HG03521 (cell line): ENCODE measurements around the gene ANKRD36.
"Not testable (repeated sequence)": the region's sequence is repeated elsewhere in the genome, so short reads cannot be mapped to it uniquely, and the experiment has no call there.

Experiments
- ATAC-seq: cut with Tn5 transposase; IDR thresholded peaks from one replicate; pipeline ENCODE4 v1.9.1; 2021; ENCODE audit warnings: mild to moderate bottlenecking, moderate library complexity; ENCODE audit not compliant: unreplicated experiment

ANKRD36 gene

GRCh38 chr2:97268075-97268591 is 155.2 kb downstream of the ANKRD36 start:
- ATAC-seq: not testable (repeated sequence)

GRCh38 chr2:97276232-97276798 is 163.4 kb downstream of the ANKRD36 start:
- not testable (repeated sequence) for ATAC-seq

DNA sequence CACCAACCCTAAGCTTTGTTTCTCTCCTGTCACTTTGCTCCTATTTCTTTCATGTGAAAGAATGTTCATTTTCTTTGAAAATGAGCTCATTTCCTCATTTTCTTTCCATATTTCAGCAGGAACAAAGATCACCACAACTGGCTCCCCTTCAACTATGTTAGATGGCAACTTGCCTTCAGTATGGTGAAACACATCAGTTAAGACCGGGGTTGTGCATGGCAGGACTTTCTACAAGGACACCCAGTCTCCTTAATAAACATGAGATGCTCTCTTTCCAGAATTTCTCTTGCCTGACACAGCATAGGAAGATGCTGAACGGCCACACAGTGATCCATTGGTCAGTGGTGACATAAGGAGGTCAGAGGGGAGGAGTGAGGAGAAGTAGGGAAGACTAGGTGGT is 172.2 kb downstream of the ANKRD36 start:
- not testable (repeated sequence) for ATAC-seq

DNA sequence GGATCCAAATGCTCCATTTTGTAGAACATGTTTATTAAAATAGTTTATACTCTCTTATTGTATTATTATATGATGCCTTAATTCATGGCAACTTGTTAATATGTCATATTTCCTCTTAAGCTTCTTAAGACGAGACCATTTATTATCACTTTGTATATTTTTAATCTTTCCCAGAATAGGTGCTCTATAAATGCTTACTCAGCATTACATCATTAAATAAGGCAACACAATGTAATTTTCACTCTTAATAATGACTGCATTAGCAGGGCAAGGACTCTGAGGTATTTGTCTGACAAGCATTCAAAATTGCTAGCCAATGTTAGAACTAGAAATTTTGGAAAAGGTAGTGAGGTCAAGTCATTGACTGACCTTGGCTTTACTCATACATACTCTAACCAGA is 180.7 kb downstream of the ANKRD36 start:
- not testable (repeated sequence) for ATAC-seq
